A549 (cell line): ENCODE measurements around the gene RPTOR. TPM values are rescaled to one million over a fixed set of nuclear protein-coding genes. Genes with fewer than 3 reads are reported as not detected.

ENCODE experiments used
- ATAC-seq, 2 experiments: fragments of 200-7000 bp in 1 of 2; fragments of >200 bp in 1 of 2; cut with Nextera tagmentation in 1 of 2; cut with Tn5 transposase in 1 of 2; 3 replicates each; pipeline versions ENCODE4 v1.8.0 to v1.9.1; 2018 to 2020; ENCODE audit warnings: mild to moderate bottlenecking in 1 of 2, moderate library complexity in 1 of 2
- CTCF ChIA-PET: fragments of 300-600 bp; sonication (Branson Sonifier 250); formaldehyde crosslinking; extraction: SDS; loops from one replicate; lab custom pipeline; 2021; ENCODE audit warnings: antibody characterized with exemption, inconsistent platforms; lab: Yijun Ruan, JAX
- POLR2A ChIA-PET: fragments of 350-600 bp; formaldehyde crosslinking; extraction: SDS; loops from one replicate; lab custom pipeline; 2021; ENCODE audit warnings: antibody characterized with exemption, inconsistent platforms; lab: Yijun Ruan, JAX
- DNase-seq, 2 experiments: peaks; one replicate each; pipeline versions ENCODE4 v3.0.0 to v3.0.0-alpha.2; 2011 to 2016; ENCODE audit warnings: low read depth in 1 of 2, low spot score in 1 of 2
- FAIRE-seq: peaks from 2 replicates; lab custom pipeline; 2011; peaks lifted over from hg19 to GRCh38; lab: Jason Lieb, UNC
- H3K27ac ChIP-seq, 2 experiments: fragments of >200 bp; sonication (Bioruptor Twin); formaldehyde crosslinking; 3 replicates each; pipeline ENCODE4 v1.5.1; 2016 to 2017
- H3K4me1 ChIP-seq: fragments of >200 bp; sonication (Bioruptor Twin); formaldehyde crosslinking; 3 replicates; pipeline ENCODE4 v1.6.1; 2016
- H3K4me2 ChIP-seq: fragments of >200 bp; sonication (Bioruptor Twin); formaldehyde crosslinking; 3 replicates; pipeline ENCODE4 v1.6.1; 2016
- H3K4me3 ChIP-seq: fragments of >200 bp; sonication (Bioruptor Twin); formaldehyde crosslinking; 3 replicates; pipeline ENCODE4 v1.5.1; 2016
- H3K9me3 ChIP-seq: fragments of >200 bp; sonication (Bioruptor Twin); formaldehyde crosslinking; 3 replicates; pipeline ENCODE4 v1.6.1; 2016
- BHLHE40 ChIP-seq: IDR thresholded peaks from 2 replicates; pipeline ENCODE4 v1.6.1; 2012; ENCODE audit warnings: low read depth, low read length, inconsistent platforms
- CBX8 ChIP-seq: fragments of 200-600 bp; sonication (generic); IDR thresholded peaks from 2 replicates; pipeline ENCODE4 v1.6.1; 2016
- ESRRA ChIP-seq: fragments of 150-350 bp; IDR thresholded peaks from 2 replicates; pipeline ENCODE4 v1.6.1; 2014; ENCODE audit warnings: mild to moderate bottlenecking, low read length, borderline replicate concordance
- FOSL2 ChIP-seq, 2 experiments: fragments of 450-650 bp in 1 of 2; fragments of >200 bp in 1 of 2; sonication (Bioruptor Twin) in 1 of 2; formaldehyde crosslinking; IDR thresholded peaks; 2 replicates each; pipeline versions ENCODE4 v1.5.0 to v1.6.1; 2016 to 2020; ENCODE audit warnings: mild to moderate bottlenecking in 1 of 2, moderate library complexity in 1 of 2
- FOXS1 ChIP-seq: fragments of 250-450 bp; sonication (Bioruptor Pico); IDR thresholded peaks from 2 replicates; pipeline ENCODE4 v1.5.0; 2020; ENCODE audit warnings: mild to moderate bottlenecking, moderate library complexity
- HEYL ChIP-seq: fragments of 250-450 bp; sonication (Bioruptor Pico); IDR thresholded peaks from 2 replicates; pipeline ENCODE4 v1.8.0; 2021; ENCODE audit warnings: mild to moderate bottlenecking, moderate library complexity
- HOXB13 ChIP-seq: fragments of 250-450 bp; sonication (Bioruptor Pico); IDR thresholded peaks from 2 replicates; pipeline ENCODE4 v1.5.0; 2020; ENCODE audit warnings: low read depth, mild to moderate bottlenecking, moderate library complexity
- JUN ChIP-seq, 2 experiments: fragments of >200 bp; sonication (Bioruptor Twin); formaldehyde crosslinking; IDR thresholded peaks; 2 replicates in 1 of 2; 3 replicates in 1 of 2; pipeline ENCODE4 v1.6.1; 2016 to 2017
- JUNB ChIP-seq: fragments of >200 bp; sonication (Bioruptor Twin); formaldehyde crosslinking; IDR thresholded peaks from 2 replicates; pipeline ENCODE4 v1.6.1; 2016
- MAFK ChIP-seq: fragments of 450-650 bp; IDR thresholded peaks from 2 replicates; pipeline ENCODE4 v1.6.1; 2014; ENCODE audit not compliant: partially characterized antibody
- MYC ChIP-seq: IDR thresholded peaks from 2 replicates; pipeline ENCODE4 v1.6.1; 2012; ENCODE audit warnings: mild to moderate bottlenecking, inconsistent platforms, low read length, improper control_type of control experiment, borderline replicate concordance
- NFE2L2 ChIP-seq: fragments of 150-350 bp; conservative IDR thresholded peaks from 2 replicates; pipeline ENCODE4 v1.6.1; 2014; ENCODE audit warnings: low read length
- NPAS2 ChIP-seq: fragments of 250-450 bp; sonication (Bioruptor Pico); IDR thresholded peaks from 2 replicates; pipeline ENCODE4 v1.8.0; 2022; ENCODE audit warnings: mild to moderate bottlenecking, moderate library complexity, borderline replicate concordance
- PHF8 ChIP-seq: fragments of 200-600 bp; sonication (generic); IDR thresholded peaks from 2 replicates; pipeline ENCODE4 v1.6.1; 2016; ENCODE audit warnings: low read depth, mild to moderate bottlenecking, antibody characterized with exemption, moderate library complexity, borderline replicate concordance
- POLR2A ChIP-seq: IDR thresholded peaks from 2 replicates; pipeline ENCODE4 v1.6.1; 2012; ENCODE audit warnings: mild to moderate bottlenecking, low read length
- RFX5 ChIP-seq: fragments of 450-650 bp; IDR thresholded peaks from 2 replicates; pipeline ENCODE4 v1.7.1; 2014; ENCODE audit warnings: antibody characterized with exemption, mild to moderate bottlenecking, moderate library complexity
- SMC3 ChIP-seq: fragments of >200 bp; sonication (Bioruptor Twin); formaldehyde crosslinking; IDR thresholded peaks from 3 replicates; pipeline ENCODE4 v1.6.1; 2018; ENCODE audit warnings: inconsistent platforms
- SREBF2 ChIP-seq: fragments of 450-650 bp; IDR thresholded peaks from 2 replicates; pipeline ENCODE4 v1.6.1; 2014; ENCODE audit warnings: mild to moderate bottlenecking, moderate library complexity
- ZNF302 ChIP-seq: fragments of 250-450 bp; sonication (Bioruptor Pico); IDR thresholded peaks from 2 replicates; pipeline ENCODE4 v1.9.0; 2021; ENCODE audit warnings: inconsistent platforms, mild to moderate bottlenecking, moderate library complexity
- WGBS: methylation state at CpG from one replicate; pipeline ENCODE4 v1.1.6; 2017; ENCODE audit errors: missing lambda C conversion rate; 5-methylcytosine and 5-hydroxymethylcytosine counted together
- polyA plus RNA-seq, 4 experiments: library from polyadenylated mRNA; depleted of rRNA in 3 of 4; stranded (reverse); fragments of >200 nt; fragmentation: RNase III in 1 of 4; extraction: RNeasy Plus Mini Kit Qiagen cat#74134 plus additional on column Dnase treatment in 1 of 4; gene quantifications; 2 replicates in 3 of 4; 3 replicates in 1 of 4; pipeline ENCODE4 v1.2.3, GENCODE V29; 2011 to 2017
- TF ChIP-seq, protein P1 (sequence below): fragments of 450-650 bp; IDR thresholded peaks from 2 replicates; pipeline ENCODE4 v1.6.1; 2014; ENCODE audit warnings: antibody characterized with exemption
- TF ChIP-seq, protein P2 (sequence below): IDR thresholded peaks from 2 replicates; pipeline ENCODE4 v1.6.1; 2012; ENCODE audit warnings: low read depth, borderline replicate concordance
- TF ChIP-seq, protein P3 (sequence below): fragments of 250-450 bp; sonication (Bioruptor Pico); IDR thresholded peaks from 2 replicates; pipeline ENCODE4 v1.5.0; 2020; ENCODE audit warnings: low read depth, mild to moderate bottlenecking, moderate library complexity
- TF ChIP-seq, protein P4 (sequence below): fragments of >200 bp; sonication (Bioruptor Twin); formaldehyde crosslinking; IDR thresholded peaks from 3 replicates; pipeline ENCODE4 v1.5.1; 2016

Gene RPTOR
- polyA plus RNA-seq, 2 of the 4 experiments (the other 2 are of a cell fraction), result 10.8 to 27.1 TPM

DNA sequence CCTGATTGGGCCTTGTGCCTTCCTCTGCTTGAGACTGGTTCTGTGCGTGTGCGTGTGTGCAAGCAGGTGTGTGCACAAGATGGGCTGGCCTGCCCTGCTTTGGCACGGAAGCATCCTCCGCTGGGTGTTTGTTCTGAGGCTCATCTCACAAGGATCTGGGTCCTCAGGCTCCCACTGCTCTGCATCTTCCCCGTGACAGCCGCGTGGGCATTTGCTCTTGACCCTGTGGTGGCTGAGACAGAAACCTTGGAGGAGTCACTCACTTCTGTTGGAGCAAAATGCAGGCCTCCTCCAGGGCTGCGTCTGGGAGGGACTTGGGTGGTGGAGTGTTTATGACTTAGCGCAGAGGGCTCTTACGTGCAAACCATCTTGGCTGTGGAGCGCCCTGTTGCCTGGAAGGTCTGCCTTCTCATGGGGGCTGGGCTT, 119.2 kb downstream of the RPTOR start (continued):
- TF ChIP-seq HOXB13 (CRISPR knock-in tag) (no peak), MAFK (no peak), CBX8 (no peak), MYC (no peak)

DNA sequence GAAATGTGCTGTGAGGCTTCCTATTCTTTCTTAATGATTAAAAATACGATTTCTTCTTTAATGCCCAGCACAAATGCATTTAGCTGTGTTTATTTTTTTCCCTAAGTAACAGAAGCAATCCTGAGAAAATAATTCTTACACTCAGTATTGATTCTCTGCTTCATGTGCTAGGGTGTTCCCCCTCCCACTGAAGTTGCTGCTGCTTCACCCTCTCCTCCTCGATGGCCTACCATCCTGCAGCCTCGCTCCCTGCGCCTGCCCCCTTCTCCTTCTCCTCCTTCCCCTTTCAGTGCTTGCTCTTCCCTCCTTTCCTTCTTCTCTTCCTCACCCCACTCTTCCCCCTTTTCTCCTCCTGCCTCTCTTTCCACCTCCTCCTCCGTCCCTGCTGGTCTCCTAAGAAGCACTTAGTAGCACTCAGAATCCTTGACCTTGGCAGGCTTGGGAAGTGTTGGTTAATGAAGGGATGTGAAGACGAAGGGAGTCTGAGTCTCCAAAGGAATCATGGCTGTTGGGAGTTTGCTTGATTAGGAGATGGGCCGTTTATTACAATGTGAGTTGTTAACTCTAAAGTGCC, 119.7 kb downstream of the RPTOR start:
- Histone ChIP-seq H3K4me1 (no peaks in the 10 kb centered on the region), H3K9me3 (no peaks in the 10 kb centered on the region), H3K4me3 (no peak overlapping the region), H3K27ac (no peak overlapping the region), H3K4me2 (no peak overlapping the region)
- TF ChIP-seq, protein P1, sequence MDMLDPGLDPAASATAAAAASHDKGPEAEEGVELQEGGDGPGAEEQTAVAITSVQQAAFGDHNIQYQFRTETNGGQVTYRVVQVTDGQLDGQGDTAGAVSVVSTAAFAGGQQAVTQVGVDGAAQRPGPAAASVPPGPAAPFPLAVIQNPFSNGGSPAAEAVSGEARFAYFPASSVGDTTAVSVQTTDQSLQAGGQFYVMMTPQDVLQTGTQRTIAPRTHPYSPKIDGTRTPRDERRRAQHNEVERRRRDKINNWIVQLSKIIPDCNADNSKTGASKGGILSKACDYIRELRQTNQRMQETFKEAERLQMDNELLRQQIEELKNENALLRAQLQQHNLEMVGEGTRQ, result no peak
- no peak for TF ChIP-seq NFE2L2
- TF ChIP-seq MYC, result no peak
- TF ChIP-seq ZNF302 (CRISPR knock-in tag), result no peak
- TF ChIP-seq FOXS1 (CRISPR knock-in tag), result no peak
- TF ChIP-seq, protein P2, sequence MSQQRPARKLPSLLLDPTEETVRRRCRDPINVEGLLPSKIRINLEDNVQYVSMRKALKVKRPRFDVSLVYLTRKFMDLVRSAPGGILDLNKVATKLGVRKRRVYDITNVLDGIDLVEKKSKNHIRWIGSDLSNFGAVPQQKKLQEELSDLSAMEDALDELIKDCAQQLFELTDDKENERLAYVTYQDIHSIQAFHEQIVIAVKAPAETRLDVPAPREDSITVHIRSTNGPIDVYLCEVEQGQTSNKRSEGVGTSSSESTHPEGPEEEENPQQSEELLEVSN, result no peak
- TF ChIP-seq SREBF2, result no peak
- no peak for TF ChIP-seq JUN (IDR thresholded peaks at IDR 0.05)
- DNase-seq (no peak), FAIRE-seq (no peak), ATAC-seq (no peak)
- ChIA-PET CTCF (interaction anchor here (0.6 kb wide), 1 partner anchor 1206 kb away, joined by 3 read pairs; no protein-coding TSS in a partner anchor), POLR2A (no interaction called here)
- WGBS, result 82% methylated on average over 7 of the region's 7 CpGs

DNA sequence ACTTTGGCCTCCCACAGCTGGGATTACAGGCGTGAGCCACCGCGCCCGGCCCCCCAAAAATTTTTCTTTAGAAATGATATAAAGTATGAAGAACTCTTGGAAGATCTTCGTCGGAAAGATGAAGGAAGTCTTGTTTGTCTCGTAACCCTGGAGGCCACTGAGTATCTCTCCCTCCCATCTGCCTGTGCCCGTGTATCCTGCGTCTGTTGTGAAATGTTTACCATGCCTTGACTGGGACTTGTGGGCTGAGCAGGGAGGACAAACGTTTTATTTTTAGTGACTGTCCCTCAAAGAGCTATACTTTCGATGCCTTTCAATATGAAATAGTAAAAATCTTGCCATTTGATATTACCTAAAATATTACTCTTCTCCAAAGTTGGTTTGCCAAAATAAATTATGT, 121.2 kb downstream of the RPTOR start:
- WGBS, result 86% methylated on average over 11 of the region's 11 CpGs
- TF ChIP-seq SMC3 (no peak), RFX5 (no peak), ESRRA (no peak)
- FAIRE-seq (no peak), DNase-seq (no peak), ATAC-seq (no peak)
- no peak overlapping the region for H3K27ac ChIP-seq
- H3K9me3 ChIP-seq, result no peaks in the 10 kb centered on the region
- H3K4me1 ChIP-seq, result no peaks in the 10 kb centered on the region
- POLR2A ChIA-PET, result no interaction called here
- no peak overlapping the region for H3K4me2 ChIP-seq
- no peak overlapping the region for H3K4me3 ChIP-seq
- CTCF ChIA-PET, result interaction anchor here (1.0 kb wide), 1 partner anchor 90 kb away, joined by 3 read pairs; no protein-coding TSS in a partner anchor

DNA sequence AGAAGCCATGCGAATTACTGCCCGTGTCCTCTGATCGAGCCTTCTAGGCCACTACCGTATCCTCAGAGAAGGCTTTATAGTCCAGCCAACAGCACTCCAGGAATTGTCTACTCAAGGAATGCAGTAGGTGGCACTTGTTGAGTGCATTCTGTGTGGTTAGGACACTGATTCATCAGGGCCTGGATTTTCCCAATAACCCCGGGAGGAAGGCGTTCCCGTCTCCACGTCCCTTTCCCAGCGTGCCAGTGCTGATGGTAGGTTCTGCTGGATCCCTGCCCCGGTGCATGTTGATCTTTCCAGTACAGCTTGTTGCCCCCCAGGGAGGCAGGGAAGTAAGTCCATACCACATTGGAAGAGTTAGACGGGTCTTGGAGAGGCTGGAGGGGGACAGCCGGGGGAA, 122.2 kb downstream of the RPTOR start:
- no peak for DNase-seq
- H3K4me2 ChIP-seq, result no peak overlapping the region
- no peak for TF ChIP-seq NPAS2 (CRISPR knock-in tag)
- TF ChIP-seq, all 56 proteins: peak for 0
- H3K4me1 ChIP-seq, result no peaks in the 10 kb centered on the region
- no peak overlapping the region for H3K4me3 ChIP-seq
- ChIA-PET POLR2A (no interaction called here), CTCF (interaction anchor here (0.9 kb wide), 1 partner anchor 11 kb away, joined by 3 read pairs; no protein-coding TSS in a partner anchor)
- WGBS, result 92% methylated on average over 12 of the region's 12 CpGs
- H3K27ac ChIP-seq, result no peak overlapping the region
- H3K9me3 ChIP-seq, result no peaks in the 10 kb centered on the region
- FAIRE-seq, result no peak
- ATAC-seq, result no peak

DNA sequence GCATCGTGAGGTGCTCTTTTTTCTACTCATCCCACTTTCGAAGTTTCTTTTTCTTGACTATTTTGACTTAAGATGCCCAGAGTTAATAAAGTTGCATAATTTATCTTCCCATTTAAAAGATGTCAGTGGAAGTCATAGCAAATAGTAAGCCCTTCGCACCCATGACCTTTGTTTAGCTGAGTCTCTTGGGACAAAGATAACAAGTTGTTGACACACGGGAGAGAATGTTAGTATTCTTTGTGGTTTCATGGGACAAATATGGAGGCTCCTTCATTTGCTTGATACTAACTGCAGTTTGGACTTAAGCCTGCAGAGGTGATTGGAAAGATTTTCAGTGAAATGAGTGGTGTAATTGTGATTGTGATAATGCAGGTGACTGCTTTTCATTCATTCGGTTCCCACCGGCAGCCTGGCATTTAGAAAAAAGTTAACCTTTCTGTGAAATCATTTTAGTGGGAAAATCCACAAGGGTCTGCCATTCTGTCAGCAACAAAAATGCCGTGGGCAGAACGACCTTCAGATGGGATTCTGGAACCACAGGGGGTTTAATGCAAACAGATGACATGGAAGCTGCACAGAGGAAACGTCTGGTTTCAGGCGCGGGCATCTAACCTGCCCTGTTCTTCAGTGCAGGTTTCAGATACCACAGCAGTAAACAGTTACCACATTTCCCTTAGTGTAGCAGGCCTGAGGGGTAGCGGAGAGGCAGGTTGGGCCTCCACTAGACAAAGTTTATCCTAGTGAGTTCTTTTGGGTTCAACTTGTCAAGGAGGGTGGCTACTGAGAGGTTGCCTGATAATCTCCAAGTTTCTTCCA, 123.0 kb downstream of the RPTOR start:
- POLR2A ChIA-PET, result no interaction called here
- no peaks in the 10 kb centered on the region for H3K4me1 ChIP-seq
- no peak overlapping the region for H3K4me3 ChIP-seq
- no peak overlapping the region for H3K27ac ChIP-seq
- DNase-seq (no peak), ATAC-seq (no peak), FAIRE-seq (no peak)
- 89% methylated on average over 12 of the region's 12 CpGs for WGBS
- H3K4me2 ChIP-seq, result no peak overlapping the region
- CTCF ChIA-PET, result interaction anchor here (0.9 kb wide), 1 partner anchor 12 kb away, joined by 3 read pairs; no protein-coding TSS in a partner anchor
- H3K9me3 ChIP-seq, result no peaks in the 10 kb centered on the region
- TF ChIP-seq, protein P3, sequence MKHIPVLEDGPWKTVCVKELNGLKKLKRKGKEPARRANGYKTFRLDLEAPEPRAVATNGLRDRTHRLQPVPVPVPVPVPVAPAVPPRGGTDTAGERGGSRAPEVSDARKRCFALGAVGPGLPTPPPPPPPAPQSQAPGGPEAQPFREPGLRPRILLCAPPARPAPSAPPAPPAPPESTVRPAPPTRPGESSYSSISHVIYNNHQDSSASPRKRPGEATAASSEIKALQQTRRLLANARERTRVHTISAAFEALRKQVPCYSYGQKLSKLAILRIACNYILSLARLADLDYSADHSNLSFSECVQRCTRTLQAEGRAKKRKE (CRISPR knock-in tag), result no peak
- no peak for TF ChIP-seq JUNB
- no peak for TF ChIP-seq BHLHE40
- no peak for TF ChIP-seq ZNF302 (CRISPR knock-in tag)
- no peak for TF ChIP-seq HEYL (CRISPR knock-in tag)
- TF ChIP-seq FOSL2 (IDR thresholded peaks at IDR 0.05), result no peak
- no peak for TF ChIP-seq FOSL2 (CRISPR knock-in tag; IDR thresholded peaks at IDR 0.05)
- TF ChIP-seq POLR2A, result no peak
- TF ChIP-seq PHF8, result no peak
- TF ChIP-seq, protein P2, result no peak
- TF ChIP-seq, protein P4, sequence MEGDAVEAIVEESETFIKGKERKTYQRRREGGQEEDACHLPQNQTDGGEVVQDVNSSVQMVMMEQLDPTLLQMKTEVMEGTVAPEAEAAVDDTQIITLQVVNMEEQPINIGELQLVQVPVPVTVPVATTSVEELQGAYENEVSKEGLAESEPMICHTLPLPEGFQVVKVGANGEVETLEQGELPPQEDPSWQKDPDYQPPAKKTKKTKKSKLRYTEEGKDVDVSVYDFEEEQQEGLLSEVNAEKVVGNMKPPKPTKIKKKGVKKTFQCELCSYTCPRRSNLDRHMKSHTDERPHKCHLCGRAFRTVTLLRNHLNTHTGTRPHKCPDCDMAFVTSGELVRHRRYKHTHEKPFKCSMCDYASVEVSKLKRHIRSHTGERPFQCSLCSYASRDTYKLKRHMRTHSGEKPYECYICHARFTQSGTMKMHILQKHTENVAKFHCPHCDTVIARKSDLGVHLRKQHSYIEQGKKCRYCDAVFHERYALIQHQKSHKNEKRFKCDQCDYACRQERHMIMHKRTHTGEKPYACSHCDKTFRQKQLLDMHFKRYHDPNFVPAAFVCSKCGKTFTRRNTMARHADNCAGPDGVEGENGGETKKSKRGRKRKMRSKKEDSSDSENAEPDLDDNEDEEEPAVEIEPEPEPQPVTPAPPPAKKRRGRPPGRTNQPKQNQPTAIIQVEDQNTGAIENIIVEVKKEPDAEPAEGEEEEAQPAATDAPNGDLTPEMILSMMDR, result no peak
